ENCODE measurements around the gene SETD4.

Gene SETD4

GRCh38 chr21:36004441-36004840 is 55.9 kb downstream of the SETD4 start:
- DNase-seq, result peak; percentile 33

GRCh38 chr21:36003776-36004175 is 56.5 kb downstream of the SETD4 start:
- no peak for DNase-seq

GRCh38 chr21:35996217-35996616 is 64.1 kb downstream of the SETD4 start:
- peak; percentile 31 for DNase-seq

GRCh38 chr21:35995522-35996088 is 64.7 kb downstream of the SETD4 start:
- DNase-seq, result peak; percentile 77

GRCh38 chr21:35994613-35995012 is 65.7 kb downstream of the SETD4 start:
- DNase-seq, result peak; percentile 76

- no peak for DNase-seq
These were observed 66.3 kb downstream of the SETD4 start for GRCh38 chr21:35993875-35994490.

GRCh38 chr21:35991131-35991530 is 69.2 kb downstream of the SETD4 start:
- no peak for DNase-seq

GRCh38 chr21:35990609-35991008 is 69.7 kb downstream of the SETD4 start:
- no peak for DNase-seq

GRCh38 chr21:35989138-35989735 is 71.1 kb downstream of the SETD4 start:
- DNase-seq, result no peak

GRCh38 chr21:35988416-35989137 is 71.7 kb downstream of the SETD4 start:
- no peak for DNase-seq

GRCh38 chr21:35987475-35987874 is 72.9 kb downstream of the SETD4 start:
- no peak for DNase-seq

- DNase-seq, result no peak
These were observed 75.5 kb downstream of the SETD4 start for GRCh38 chr21:35984654-35985361.
